HG02798 (cell line): ENCODE measurements around the gene PVALB.
A peak's percentile ranks its signal among the peaks of the same experiment; 100 is the strongest.

Experiments used
- ATAC-seq: cut with Tn5 transposase; IDR thresholded peaks from one replicate; pipeline ENCODE4 v1.9.1; 2021; ENCODE audit warnings: mild to moderate bottlenecking; ENCODE audit not compliant: unreplicated experiment, poor library complexity

PVALB gene, protein sequence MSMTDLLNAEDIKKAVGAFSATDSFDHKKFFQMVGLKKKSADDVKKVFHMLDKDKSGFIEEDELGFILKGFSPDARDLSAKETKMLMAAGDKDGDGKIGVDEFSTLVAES

DNA sequence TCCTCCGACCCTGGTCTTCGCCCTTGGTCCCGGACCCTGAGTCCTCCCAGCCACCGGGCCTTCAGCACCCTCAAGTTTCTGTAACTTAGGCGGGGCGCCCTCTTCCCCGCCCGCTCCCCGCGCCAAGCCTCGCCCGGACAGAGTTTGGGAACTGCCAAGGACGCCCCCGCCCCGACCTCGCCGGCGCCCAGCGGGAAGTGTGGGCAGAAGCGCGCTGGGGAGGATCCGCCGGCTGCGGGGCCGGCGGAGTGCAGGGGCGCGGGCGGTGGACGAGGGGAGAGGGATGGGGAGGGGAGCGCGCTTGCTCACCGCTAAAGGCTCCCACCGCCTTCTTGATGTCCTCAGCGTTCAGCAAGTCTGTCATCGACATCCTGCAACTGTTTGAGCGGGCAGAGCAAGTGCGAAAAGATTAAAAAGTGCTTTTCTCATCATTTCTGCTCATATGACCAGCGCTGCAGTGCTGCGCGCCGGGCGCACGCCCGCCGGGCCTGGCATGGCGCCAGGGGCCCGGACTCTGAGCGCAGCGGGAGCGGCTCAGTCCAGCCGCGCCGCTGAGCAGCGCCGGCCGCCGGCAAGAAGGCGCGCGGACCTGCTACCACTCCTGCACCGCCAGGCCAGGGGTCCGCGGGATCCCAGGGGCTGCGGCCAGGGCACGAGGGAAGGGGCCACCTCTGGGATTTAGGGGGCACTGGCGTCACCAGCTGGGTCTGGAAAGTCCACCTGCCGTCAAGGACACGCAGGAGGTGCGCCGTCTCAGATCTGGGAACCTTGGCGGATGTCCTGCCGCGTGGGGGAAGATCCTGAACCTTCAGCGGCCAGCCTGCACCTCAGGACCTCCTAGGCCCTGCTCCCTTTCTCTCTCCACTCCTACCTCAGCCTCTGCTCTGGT lies at the start of gene PVALB:
Gene PVALB, minus strand, starts transcription at position 400 of the 889 bp plus-strand sequence. Its CDS starts 30 bp downstream, at position 370.
- ATAC-seq = no peak

DNA sequence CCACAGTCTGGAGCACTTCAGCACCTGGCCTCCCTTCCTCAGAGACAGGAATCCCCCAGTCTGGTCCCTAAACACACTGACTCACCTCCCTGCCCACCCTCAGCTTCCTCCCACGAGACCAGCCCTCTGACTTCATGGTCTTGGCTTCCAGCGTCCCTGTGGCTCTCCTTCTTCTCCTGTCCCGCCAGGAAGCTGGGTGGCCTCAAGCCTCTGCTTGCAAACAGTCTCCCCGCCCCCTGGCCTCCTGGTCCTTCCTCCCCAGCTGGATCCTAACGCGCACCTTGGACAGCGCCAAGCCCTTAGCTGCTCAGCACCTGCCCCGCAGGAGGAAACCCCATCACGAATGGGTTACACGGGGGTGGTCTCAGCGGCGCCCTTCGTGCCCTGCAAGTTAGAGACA lies 48.5 kb upstream of the PVALB start:
- ATAC-seq = no peak

DNA sequence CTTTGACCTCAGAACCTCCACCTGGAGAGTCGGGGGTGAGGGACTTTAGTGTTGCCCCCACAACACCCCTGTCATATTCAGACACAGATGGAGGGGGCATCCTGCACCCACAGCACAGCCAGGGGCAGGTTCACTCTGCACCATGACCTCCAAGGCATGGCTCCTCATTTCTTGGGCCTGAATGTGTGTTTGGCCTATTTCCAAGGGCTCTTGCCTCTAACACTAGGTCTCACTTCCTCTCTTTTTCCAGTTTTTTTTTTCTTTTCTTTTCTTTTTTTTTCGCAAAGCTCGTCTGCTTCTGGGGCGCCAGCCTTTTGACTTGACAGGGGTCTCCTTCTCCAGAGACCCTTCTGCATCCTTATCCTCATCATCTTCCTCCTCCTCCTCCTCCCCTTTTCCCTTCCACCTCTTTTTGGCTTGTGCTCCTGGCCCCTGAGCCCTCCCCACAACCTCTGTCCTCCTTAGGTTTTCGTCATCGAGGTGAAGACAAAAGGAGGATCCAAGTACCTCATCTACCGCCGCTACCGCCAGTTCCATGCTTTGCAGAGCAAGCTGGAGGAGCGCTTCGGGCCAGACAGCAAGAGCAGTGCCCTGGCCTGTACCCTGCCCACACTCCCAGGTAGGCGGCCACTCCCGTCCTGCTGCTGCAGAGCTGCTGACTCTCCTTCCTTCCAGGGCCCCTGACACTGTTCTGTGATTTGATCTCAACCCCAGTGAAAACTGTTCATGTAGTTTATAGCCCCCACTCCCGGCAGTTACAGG lies 47.8 kb upstream of the PVALB start:
- ATAC-seq = no peak

DNA sequence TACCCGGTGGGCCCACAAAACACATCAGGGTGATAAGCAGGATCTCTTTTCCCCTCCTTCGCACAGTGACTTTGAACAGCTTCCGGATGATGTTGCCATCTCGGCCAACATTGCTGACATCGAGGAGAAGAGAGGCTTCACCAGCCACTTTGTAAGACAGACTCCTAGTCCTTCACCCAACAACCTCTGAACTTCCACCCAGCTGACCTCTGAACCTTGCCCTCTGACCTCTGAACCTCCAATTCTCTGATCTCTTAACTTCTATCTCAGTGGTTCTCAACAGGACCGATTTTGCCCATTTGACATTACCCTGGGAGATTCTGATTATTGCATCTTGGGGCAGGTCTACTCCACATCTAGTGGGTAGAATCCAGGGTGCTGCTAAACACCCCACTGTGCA lies 47.1 kb upstream of the PVALB start:
- ATAC-seq = no peak

DNA sequence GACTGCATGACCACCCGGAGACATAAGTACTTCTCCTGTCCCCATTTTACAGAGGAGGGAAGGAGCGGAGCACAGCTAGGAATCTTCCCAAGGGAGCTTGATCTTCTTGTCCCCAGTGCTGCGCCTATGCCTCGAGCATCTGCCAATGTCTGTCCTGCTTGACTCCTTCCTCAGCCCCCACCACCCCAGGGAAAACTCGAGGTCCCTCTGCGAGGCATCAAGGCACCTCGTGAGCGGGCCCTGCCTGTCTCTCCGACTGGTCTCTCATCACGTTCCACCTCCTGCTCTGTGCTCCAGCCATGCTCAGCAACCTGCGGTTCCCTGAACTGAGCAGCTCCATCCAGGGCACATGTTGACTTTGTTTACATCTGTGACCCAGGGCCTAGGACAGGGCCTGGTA lies 46.4 kb upstream of the PVALB start:
- no peak for ATAC-seq

DNA sequence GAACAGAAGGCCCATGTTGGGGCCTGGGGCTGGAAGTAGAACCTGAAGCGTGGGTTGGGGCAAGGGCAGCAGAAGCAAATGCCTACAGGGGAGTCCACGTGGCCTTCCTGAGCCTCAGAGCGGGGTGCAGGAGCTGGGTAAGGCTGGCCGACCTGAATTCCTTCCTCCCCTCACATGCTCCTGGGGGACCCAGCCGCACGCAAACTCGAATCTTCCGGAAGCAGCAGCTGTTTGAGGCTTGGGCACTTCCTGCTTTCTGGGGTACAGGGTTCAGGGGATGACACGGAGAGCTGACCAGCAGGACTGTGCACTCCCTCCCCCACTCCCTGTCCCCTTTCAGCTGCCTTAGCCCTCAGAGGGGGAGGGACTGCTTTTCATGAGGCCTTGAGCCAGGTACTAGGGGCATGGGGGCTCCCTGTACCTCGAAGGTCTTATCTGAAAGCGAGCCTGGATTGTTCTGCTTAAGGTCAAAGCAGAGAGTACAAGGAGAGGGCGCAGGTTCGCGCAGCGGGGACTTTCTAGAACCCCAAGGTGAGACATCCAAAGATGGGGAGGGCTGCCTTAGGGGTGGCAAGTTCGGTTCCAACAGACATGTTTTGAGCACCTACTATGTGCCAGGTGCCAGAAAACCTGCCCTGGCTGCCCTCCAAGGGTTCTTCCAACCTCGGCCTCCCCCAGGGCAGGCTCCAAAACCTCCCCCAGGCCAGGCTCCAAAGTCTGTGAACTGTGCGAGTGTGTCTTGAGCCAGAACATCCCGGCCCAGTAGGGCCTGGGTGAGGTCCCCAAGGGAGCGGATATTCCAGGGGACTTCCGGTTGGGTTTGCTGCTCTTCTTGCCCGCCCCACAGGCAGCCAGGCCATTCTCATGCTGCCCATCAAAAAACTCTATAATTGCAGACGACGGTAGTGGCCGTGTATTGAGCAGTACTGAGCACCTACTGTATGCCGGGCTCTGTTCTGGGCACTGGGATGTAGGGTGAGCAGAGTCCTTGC lies 45.7 kb upstream of the PVALB start:
- peak; percentile 26 for ATAC-seq

DNA sequence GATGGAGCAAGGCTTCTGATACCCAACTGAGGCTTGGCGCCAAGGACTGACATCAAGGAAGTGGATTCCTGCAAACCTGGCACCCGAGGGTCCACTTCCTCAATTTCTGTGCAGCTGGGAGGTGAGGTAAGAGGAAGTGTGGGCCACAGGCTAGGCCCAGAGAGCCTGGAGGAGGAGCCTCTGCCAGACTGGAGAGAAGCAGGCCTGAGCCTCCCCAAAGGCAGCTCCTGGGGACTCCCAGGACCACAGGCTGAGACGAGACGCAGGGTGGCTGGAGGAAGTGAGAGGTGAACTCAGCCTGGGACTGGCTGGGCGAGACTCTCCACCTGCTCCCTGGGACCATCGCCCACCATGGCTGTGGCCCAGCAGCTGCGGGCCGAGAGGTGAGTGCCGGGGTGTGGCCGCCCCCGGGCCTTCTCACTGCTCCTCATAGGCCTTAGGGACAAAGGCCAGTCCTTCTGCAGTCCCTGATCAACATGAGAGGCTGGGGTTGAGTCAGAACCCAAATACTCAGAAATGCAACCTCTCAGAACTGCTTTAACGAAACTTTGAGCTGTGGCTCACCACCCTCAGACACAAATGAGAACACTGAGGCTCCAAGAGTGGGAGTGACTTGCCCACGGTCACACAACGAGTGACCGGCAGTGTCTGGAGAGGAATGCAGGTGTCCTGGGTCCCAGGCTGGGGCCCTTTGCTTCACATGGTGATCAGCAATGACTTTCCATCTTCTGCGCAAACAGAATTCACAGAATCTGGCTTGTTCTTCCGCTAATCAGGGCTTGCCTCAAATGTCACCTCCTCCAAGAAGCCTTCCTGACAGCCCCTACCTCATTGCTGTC lies 44.2 kb upstream of the PVALB start, which contains the start of gene NCF4:
Gene NCF4, plus strand, starts transcription at position 186 of the 839 bp plus-strand sequence. Its CDS starts 166 bp downstream, at position 352.
- ATAC-seq = peak; percentile 68

DNA sequence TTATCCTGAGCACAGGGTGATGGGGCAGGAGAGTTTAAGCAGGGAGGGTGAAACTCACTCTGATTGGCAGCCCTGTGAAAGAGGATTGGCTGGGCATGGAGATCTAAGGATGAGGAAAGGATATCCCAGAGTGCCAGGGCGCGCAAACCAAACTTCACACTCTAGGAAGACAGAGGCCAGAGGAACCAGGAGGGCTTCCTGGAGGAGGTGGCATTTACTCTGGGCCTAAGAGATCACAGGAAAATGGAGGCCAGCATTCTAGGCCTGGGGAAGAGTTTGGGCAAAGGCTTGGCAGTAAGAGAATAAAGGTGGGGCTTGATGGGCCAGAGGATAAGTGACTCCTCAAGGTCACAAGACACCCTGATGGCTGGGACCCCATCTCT lies 43.6 kb upstream of the PVALB start:
- no peak for ATAC-seq

DNA sequence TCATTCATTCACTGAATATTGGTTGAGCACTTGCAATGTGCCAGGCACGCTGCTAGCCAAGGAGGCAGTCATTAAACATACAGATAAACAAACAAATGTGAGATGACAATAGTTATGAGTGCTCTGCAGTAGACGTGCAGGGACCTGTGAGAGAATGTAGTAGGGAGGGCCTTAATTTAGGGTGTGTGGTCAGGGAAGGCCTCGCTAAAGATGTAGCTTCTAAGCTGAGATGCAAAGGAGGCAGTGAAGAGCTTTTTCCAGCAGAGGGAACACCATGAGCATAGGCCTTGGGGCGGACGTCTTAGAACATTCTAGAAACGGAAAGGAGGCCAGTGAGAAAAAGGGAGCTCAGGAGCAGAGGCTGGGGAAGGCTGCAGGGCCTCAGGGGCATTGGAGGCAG lies 43.2 kb upstream of the PVALB start:
- no peak for ATAC-seq

DNA sequence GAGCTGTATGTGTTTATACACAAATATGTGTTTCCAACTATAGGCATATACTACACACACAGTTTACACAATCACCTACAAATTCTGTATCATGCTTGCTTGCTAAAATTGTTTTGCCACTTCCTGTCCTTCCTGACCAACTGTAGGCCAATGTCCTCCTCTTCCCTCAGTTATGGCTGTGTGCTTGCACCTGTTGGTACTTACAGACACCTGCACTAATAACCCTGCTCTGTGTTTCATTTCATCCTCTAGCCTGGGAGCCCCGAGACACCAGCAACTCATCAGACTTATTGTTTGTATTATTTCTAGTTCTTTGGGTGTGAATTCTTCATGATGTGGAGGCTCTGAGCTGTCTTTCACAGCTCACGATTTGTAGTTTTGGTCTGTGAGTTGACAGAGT lies 42.1 kb upstream of the PVALB start:
- ATAC-seq = no peak

DNA sequence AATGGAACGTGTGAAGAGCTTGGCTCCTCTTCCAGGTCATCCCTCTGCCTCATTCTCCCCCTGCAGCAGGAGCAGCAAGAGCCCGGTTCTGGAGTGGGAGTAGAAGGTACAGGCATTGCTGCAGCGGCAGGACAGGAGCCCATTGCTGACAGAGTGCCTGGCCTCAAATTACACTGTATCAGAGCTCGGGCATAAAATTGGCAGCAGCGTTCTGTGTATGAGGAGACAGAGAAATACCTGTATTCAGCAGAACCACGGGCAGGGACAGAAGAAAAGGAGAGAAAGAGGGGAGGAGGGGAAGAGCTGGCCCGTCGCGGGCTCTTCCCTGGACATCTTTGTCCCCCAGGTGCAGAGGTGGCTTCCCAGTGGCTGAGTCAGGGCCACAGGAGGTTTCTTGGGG lies 41.3 kb upstream of the PVALB start:
- ATAC-seq = no peak

DNA sequence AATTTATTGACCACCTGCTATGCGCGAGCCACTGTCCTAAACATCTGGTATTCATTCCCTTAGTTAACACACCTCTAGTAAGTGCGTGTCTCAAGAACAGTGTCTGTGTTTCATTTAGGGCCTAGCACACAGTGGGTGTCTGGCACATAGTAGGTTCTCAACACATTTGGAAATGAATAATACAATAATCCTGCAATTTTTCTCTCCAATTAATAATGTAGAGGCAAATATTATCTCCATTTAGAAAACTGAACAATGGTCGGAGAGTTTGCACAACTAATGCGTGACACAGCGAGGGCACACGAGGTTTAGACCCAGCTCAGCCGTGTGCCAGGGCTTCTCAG lies 39.9 kb upstream of the PVALB start:
- no peak for ATAC-seq

DNA sequence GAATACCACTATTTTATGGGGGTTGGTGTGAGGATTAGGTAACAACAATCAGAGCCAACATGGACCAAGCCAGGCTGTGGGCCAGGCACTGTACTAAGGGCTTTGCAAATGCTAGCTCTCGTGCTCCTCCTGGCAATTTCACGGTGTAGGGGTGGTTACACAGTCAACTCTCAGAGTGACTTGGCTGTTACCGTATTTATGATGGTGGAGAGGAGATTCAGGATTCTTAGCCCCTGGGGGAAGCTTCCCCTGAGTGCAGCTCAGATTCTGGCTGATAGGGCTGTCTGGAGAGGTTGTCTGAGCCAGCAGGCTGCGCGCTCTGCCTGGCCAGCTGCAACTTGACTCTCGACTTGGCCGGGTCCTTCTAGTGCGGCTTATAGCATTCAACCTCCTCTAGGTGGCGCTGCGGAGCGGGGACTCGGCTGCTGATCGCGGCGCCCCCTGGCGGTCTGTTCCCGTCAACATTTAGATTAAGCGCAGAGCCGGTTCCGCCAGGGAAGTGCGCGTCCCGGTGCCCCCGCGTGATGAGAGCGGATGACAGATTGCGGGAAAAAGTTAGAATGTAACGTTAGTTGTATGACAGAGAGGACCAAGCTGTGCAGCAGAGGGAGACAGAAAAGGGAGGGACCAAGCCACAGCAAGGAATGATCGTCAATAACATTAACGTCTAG lies 39.4 kb upstream of the PVALB start:
- ATAC-seq = peak; percentile 25

DNA sequence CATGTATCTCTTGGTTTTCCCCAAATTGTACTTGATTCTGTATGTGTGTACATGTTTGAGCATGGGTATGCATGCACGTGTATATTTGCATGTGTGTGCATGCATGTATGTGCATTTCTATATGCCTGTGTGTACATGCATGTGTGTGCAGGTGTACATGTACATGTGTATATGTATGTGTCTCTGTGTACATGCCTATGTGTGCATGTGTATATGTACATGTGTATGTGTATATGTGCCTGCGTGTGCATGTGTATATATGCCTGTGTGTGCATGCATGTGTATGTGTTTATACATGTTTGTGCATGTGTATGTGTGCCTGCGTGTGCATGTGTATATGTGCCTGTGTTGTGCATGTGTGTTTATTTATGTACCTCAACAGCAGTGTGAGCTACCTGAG lies 38.6 kb upstream of the PVALB start:
- ATAC-seq = no peak

DNA sequence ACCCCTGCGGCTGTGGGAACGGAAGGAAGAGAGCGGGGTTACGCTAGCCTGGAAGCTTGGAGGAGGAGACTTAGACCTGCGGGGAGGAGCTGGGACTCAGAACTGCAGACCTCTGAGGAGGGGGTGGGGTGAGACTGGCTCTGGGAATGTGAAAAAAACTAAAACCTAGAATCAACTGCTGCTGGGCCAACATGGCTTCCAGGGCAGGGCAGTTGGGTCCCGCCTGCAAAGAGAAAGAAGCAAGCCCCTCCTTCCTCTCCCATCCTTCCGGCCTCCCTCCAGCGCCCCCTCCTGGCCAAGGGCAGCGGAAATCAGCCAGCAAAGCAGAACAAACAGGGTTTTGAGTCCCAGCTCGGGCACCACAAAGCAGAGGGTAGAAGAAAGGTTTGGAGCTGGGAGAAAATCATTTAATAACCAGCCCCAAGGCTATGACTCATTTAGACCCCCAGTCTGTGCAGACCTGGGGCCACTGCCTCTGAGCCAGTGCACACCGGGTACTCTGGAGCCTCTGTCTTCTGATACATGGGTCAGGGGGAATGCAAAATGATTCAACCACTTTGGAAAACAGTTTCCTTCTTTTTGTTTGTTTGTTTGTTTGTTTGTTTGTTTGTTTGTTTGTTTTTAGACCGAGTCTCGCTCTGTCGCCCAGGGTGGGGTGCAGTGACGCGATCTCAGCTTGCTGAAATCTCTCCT lies 36.7 kb upstream of the PVALB start:
- no peak for ATAC-seq

DNA sequence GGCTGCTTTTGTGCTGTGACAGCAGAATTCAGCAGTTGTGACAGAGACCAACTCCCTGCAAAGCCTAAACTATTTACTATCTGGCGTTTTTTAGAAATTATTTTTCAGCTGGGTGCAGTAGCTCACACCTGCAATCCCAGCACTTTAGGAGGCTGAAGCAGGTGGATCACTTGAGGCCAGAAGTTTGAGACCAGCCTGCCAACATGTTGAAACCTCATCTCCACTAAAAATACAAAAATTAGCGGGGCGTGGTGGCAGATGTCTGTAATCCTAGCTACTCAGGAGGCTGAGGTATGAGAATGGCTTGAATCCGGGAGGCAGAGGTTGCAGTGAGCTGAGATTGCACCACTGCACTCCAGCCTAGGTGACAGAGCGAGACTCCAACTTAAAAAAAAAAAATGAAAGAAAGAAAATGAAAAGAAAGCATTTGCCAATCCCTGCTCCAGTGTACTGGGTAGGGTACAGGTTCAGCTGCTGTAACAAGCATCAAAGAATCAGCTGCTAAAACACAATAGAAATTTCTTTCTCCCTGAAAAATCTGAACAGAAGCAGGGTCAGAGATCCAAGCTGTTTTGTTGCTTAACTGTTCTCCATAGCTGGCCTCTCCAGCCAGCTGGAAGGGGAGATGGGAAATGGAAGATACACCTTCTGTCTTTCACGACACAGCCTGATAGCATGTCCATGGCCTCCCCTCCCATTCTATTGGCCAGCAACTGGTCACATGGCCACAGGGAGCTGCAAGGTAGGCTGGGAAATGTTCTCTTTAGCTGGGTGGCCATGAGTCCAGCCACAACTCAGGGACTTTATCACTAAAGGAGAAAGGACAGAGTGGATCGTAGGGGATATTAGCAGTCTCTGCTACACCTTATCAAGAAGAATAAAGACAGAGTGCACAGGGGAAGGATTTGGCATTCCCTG lies 35.5 kb upstream of the PVALB start:
- no peak for ATAC-seq

DNA sequence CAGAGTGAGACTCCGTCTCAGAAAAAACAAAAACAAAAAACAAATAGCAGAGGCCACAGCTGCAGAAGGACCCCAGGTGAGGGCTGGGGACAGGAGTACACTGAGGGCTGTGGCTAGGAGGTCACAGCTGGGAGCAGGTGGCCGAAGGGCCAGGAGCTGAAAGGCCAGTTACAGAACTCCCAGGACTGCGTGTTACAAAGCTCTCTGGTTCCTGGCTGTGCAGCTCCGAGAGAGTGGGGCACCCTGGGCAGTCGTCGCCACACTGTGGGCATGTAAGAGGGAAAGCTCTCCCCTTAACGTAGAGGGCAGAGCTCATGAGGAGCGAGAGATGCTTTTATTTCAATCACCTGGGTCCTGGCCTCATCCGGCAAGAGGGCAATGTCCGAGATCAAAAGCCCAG lies 33.8 kb upstream of the PVALB start:
- ATAC-seq = no peak
